Upper lobe of right lung (tissue), 1 donor: ENCODE data around the gene OASL. TPM values are rescaled to one million over a fixed set of nuclear protein-coding genes. Genes with fewer than 3 reads are reported as not detected.

Source experiments
- ATAC-seq: fragments of 200-7000 bp; cut with Tn5 transposase; one replicate; pipeline ENCODE4 v1.9.1; 2020; ENCODE audit warnings: mild to moderate bottlenecking, moderate library complexity
- DNase-seq: peaks from one replicate; pipeline ENCODE4 v3.0.0-alpha.2; 2020
- H3K27ac ChIP-seq: fragments of 200-600 bp; one replicate; pipeline ENCODE4 v1.8.0; 2022
- H3K27me3 ChIP-seq: fragments of 200-600 bp; one replicate; pipeline ENCODE4 v1.8.0; 2022; ENCODE audit warnings: mild to moderate bottlenecking
- H3K36me3 ChIP-seq: fragments of 200-600 bp; one replicate; pipeline ENCODE4 v1.8.0; 2022
- H3K4me1 ChIP-seq: fragments of 200-600 bp; one replicate; pipeline ENCODE4 v1.8.0; 2022
- H3K4me3 ChIP-seq: fragments of 200-600 bp; one replicate; pipeline ENCODE4 v1.8.0; 2022; ENCODE audit warnings: mild to moderate bottlenecking
- H3K9me3 ChIP-seq: fragments of 200-600 bp; one replicate; pipeline ENCODE4 v1.8.0; 2022
- intact Hi-C: fragments of 100-400 bp; cut with DNase I; formaldehyde crosslinking; loops from one replicate; pipeline ENCODE4 v1.11.0; 2022
- total RNA-seq: library from RNA; stranded (reverse); fragmentation: NEBNext Ultra II Directional; extraction: Animal tissue kit (Norgen Biotek cat#: 25700); gene quantifications from one replicate; pipeline ENCODE4 v1.2.1, GENCODE V29; 2021
- TF ChIP-seq, protein P1 (sequence below): fragments of 200-600 bp; IDR thresholded peaks from one replicate; pipeline ENCODE4 v1.8.0; 2022; ENCODE audit warnings: antibody characterized with exemption
- donor health status: DM: no; HTN: yes; CAD: no; lungs with severe emphysema.

The OASL gene
- total RNA-seq, 1 donor from 2014 or later, result 12.7 TPM

DNA sequence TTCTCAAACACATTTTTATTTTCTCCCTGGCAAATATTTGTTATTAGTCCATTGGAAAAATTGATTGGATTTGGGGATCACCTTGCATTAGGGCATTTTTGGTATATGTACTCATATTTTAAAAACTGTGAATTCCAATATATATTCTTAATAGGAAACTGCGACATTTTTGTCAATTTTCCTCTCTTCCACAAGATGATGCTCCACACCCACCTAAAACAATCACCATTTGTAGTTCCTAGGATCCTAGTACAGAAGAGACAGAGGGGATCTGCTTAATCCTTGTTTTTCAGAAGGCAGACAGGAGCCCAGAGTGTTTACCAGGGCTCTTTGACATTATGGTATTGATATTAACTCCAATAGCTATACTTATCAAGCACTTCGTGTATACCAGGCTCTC lies 22.8 kb upstream of the OASL start:
- TF ChIP-seq, protein P1, sequence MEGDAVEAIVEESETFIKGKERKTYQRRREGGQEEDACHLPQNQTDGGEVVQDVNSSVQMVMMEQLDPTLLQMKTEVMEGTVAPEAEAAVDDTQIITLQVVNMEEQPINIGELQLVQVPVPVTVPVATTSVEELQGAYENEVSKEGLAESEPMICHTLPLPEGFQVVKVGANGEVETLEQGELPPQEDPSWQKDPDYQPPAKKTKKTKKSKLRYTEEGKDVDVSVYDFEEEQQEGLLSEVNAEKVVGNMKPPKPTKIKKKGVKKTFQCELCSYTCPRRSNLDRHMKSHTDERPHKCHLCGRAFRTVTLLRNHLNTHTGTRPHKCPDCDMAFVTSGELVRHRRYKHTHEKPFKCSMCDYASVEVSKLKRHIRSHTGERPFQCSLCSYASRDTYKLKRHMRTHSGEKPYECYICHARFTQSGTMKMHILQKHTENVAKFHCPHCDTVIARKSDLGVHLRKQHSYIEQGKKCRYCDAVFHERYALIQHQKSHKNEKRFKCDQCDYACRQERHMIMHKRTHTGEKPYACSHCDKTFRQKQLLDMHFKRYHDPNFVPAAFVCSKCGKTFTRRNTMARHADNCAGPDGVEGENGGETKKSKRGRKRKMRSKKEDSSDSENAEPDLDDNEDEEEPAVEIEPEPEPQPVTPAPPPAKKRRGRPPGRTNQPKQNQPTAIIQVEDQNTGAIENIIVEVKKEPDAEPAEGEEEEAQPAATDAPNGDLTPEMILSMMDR, result peak; percentile 17
- peaks cover 6% of the 10 kb centered on the region for H3K4me1 ChIP-seq
- H3K9me3 ChIP-seq, result no peaks in the 10 kb centered on the region
- H3K27me3 ChIP-seq, result no peaks in the 10 kb centered on the region
- intact Hi-C loops, result no loop called here
- H3K36me3 ChIP-seq, result no peaks in the 10 kb centered on the region
- DNase-seq, result no peak
- H3K4me3 ChIP-seq, result no peak overlapping the region
- H3K27ac ChIP-seq, result no peak overlapping the region
- ATAC-seq, result no peak

DNA sequence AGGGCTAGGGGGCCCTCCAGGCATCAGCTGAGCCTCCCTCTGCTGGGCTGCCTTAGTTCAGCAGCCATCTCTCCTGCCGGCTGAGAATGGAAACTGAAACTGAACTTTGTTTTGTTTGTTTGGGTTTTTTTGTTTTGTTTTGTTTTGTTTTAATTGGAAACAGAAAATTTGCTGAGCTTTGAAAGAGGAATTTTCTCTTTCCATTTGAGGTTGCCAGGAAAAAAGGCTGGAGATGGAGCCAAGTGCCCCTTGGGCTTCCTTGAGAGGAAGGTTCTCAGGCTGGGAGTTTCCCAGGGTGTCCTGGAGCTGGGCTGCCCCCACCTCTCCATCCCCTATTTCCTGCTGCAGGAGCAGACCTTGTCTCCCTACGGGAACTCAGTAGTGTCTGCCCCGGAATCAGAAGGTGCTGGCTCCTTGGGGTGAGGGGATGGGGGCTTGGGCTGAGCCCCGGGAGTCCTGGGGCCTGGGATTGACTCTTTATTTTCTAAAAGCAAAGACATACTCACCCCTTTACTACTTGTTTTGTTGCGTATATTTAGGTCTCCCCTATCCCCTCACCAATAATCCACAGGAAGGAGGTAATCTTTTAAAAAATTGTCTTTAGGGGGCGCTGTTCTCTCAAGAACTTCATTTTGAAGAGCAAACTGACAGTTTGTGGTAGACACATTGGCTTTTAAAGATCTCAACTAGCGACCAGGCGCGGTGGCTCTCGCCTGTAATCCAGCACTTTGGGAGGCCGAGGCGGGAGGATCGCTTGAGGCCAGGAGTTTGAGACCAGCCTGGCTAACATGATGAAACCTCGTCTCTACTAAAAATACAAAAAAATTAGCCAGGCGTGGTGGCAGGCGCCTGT lies 21.3 kb upstream of the OASL start:
- DNase-seq, result no peak
- H3K4me3 ChIP-seq, result peak overlapping the region; percentile 46

DNA sequence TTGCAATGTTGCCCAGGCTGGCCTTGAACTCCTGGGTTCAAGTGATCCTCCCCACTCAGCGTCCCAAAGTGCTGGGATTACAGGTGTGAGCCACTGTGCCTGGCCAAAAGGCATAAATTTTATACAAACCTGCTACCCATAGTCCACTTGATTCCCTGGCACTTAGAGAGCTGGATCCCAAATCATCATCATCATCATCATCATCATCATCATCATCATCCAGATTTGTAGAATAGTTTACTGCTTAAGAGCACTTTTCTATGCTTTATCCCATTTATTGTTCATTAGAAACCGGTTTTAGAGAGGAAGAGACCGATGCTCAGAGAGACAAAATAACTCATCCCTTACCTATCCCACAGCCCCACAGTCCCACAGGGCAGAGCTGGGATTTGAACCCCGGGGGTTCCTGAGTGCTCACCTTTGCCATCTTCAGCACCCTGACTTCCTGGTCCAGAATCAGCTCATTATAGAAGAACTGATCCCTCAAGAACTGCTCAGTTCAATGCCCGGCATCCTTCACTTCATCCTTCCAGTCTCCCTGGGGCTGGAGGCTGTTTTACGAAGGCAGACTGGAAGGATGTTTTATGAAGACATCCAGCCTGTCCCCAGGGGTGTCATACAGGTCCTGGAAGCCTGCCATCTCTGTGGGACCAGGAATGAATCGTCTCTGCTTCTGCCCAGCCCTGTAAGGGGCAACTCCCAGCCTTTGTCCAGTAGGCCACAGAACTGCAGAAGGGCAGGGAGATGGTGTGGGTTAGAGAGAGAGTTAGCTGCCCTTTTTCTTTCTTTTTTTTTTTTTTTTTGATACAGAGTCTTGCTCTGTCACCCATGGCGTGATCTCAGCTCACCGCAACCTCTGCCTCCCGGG lies 20.2 kb upstream of the OASL start:
- intact Hi-C loops, result no loop called here
- Histone ChIP-seq H3K4me3 (no peak overlapping the region), H3K27me3 (no peaks in the 10 kb centered on the region), H3K27ac (peak overlapping the region; percentile 86), H3K4me1 (peaks cover 6% of the 10 kb centered on the region), H3K36me3 (no peaks in the 10 kb centered on the region), H3K9me3 (no peaks in the 10 kb centered on the region)
- TF ChIP-seq, protein P1, result no peak
- DNase-seq (no peak), ATAC-seq (peak; percentile 27)

More for the DNA sequence above, 21.3 kb upstream of the OASL start:
- Histone ChIP-seq H3K36me3 (no peaks in the 10 kb centered on the region), H3K27me3 (no peaks in the 10 kb centered on the region), H3K27ac (peak overlapping the region; percentile 86), H3K4me1 (peaks cover 6% of the 10 kb centered on the region), H3K9me3 (no peaks in the 10 kb centered on the region)
- intact Hi-C loops, result no loop called here
- TF ChIP-seq, protein P1, result peak; percentile 55
- ATAC-seq, result peak; percentile 89

DNA sequence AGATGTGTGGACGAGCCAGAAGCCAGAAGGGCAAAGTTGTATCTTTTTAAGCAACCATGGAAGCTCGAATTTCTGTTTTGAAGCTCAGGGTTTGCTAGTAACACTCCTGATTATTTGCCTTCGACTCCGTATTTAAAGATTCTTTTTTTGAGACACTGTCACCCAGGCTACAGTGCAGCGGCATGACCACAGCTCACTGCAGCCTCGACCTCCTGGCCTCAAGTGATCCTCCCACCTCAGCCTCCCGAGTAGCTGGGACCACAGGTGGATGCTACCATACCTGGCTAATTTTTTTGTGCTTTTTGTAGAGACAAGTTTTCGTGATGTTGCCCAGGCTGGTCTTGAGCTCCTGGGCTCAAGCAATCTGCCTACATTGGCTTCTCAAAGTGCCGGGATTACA lies 18.7 kb upstream of the OASL start:
- no peaks in the 10 kb centered on the region for H3K9me3 ChIP-seq
- TF ChIP-seq, protein P1, result no peak
- DNase-seq, result no peak
- no peak overlapping the region for H3K4me3 ChIP-seq
- peaks cover 6% of the 10 kb centered on the region for H3K4me1 ChIP-seq
- no peaks in the 10 kb centered on the region for H3K36me3 ChIP-seq
- H3K27me3 ChIP-seq, result no peaks in the 10 kb centered on the region
- no peak overlapping the region for H3K27ac ChIP-seq
- intact Hi-C loops, result no loop called here
- ATAC-seq, result no peak

DNA sequence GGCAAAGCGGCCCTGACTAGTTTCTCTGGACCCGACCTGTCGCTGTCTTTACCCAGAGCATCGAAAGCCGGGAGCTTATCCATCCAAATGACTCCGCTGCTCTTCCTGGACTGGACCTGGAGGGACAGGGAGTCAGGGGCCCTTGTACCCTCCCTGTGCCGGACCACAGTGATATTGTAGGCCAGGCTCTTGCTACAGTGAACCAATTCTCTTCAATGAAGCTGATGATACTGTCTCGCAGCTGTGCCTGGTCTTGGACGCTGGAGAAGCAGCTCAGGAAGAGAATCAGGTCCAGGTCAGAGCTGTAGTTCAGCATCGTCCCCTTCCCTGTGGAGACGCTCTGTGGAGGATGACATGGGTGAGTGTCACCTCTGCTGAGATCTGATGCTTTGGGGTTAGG lies 14.7 kb upstream of the OASL start:
- DNase-seq, result no peak
- intact Hi-C loops, result no loop called here
- H3K27ac ChIP-seq, result no peak overlapping the region
- H3K9me3 ChIP-seq, result no peaks in the 10 kb centered on the region
- TF ChIP-seq, protein P1, result no peak
- no peak for ATAC-seq
- H3K4me3 ChIP-seq, result no peak overlapping the region
- H3K36me3 ChIP-seq, result no peaks in the 10 kb centered on the region
- no peaks in the 10 kb centered on the region for H3K27me3 ChIP-seq
- no peaks in the 10 kb centered on the region for H3K4me1 ChIP-seq
